Bladder microvascular endothelial cell (primary cell): ENCODE results near the gene POU3F4. TPM values are rescaled to one million over a fixed set of nuclear protein-coding genes. Genes with fewer than 3 reads are reported as not detected.

ENCODE experiments used
- total RNA-seq: library from RNA; depleted of rRNA; stranded (reverse); fragments of >200 nt; gene quantifications from 2 replicates; pipeline ENCODE4 v1.2.3, GENCODE V29; 2014

The POU3F4 gene
- total RNA-seq, result not detected in 2 replicates

GRCh38 chrX:83508006-83508405, at the start of gene POU3F4:
Gene POU3F4 (plus strand): TSS chrX:83508290. CDS start chrX:83508325, 35 bp downstream.

